ENCODE results near the gene DIPK1C.

DIPK1C gene

DNA sequence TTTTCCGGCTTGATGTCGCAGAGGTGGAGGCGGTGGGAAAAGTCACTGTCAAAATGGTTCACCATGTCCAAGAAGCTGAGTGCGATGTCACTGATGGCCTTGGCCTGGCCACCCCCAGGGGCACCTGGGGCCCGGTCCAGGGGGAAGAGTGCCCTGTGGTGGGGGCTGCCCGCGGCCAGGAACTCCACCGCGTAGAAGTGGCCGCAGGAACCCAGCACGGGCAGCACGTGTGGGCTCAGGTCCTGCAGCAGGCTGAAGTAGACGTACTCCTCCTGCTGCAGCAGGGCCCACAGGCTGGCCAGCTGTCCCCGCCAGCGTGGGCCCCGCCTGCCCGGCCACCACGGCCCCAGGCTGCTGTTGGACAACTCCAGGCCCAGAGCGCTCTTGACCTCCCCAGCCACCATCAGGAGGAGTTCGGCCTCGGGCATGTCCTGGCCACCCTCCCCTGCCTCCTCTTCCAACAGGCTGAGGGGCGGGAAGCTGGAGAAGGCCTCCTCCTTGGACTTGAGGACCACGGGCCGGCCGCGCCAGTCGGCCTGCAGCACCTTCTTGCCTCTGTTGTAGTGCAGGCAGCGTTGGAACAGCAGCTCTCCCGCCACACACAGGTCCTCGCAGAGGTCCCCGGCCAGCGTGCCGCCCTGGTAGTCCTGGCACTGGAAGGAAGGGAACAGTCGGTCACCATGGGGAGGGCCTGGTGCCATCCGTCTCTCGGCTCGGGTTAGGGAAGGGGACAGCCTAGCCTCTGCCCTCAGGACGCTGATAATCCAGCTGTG is 10.3 kb downstream of the DIPK1C start:
- Histone ChIP-seq H3K4me3 (ENCODE audit: low read depth, low read length) (no peak overlapping the region), H3K9ac (ENCODE audit: low read depth, low read length) (no peak overlapping the region), H3K9me3 (ENCODE audit: control insufficient read depth, insufficient read depth, low read length) (no peaks in the 10 kb centered on the region), H3K36me3 (ENCODE audit: control insufficient read depth, insufficient read depth, low read length) (no peaks in the 10 kb centered on the region), H3K27me3 (ENCODE audit: control insufficient read depth, insufficient read depth, low read length) (no peaks in the 10 kb centered on the region), H3K4me1 (ENCODE audit: control insufficient read depth, insufficient read depth, low read length) (no peaks in the 10 kb centered on the region)

DNA sequence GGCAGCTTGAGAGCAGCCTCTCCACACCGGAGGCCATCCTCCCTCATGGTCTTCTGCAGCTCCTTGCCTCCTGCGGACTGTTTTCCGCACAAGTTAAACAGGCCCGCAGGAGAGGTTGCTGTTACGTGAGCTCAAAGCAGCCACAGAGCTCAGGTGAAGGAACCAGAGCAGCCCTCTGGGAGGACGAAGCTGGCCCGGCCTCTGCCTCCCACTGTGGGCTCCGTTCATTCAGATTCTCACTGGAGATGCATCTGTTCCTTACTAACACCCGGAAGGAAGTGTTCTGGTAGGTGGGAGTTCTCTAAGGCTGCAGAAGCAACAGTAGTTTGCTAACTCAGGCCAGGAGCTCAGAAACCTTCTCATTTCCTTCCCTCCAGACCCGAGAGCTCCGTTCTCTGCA is 10.9 kb downstream of the DIPK1C start:
- H3K9me3 ChIP-seq (ENCODE audit: control insufficient read depth, insufficient read depth, low read length) = no peaks in the 10 kb centered on the region
- H3K9ac ChIP-seq (ENCODE audit: low read depth, low read length) = no peak overlapping the region
- H3K27me3 ChIP-seq (ENCODE audit: control insufficient read depth, insufficient read depth, low read length) = no peaks in the 10 kb centered on the region
- no peaks in the 10 kb centered on the region for H3K36me3 ChIP-seq (ENCODE audit: control insufficient read depth, insufficient read depth, low read length)
- no peak overlapping the region for H3K4me3 ChIP-seq (ENCODE audit: low read depth, low read length)
- no peaks in the 10 kb centered on the region for H3K4me1 ChIP-seq (ENCODE audit: control insufficient read depth, insufficient read depth, low read length)

DNA sequence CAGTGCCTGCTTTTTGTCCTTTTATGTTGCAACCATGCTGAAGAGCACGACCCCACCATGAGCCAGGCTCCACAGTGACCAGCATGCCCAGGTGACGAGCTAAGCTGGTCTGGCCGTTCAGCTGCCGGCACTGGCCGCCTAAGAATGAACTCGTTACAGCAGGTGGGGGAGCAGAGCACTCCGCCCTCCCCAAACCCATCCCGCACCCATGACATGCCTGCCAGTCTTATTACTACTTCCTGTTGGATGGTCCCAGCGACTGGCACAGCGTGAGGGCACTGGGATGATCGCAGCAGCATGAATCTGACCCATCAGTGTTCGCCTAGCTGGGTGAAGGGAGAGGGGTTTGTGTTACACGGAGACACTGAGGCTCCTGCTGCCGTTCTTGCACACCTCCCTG is 11.5 kb downstream of the DIPK1C start:
- Histone ChIP-seq H3K36me3 (ENCODE audit: control insufficient read depth, insufficient read depth, low read length) (no peaks in the 10 kb centered on the region), H3K9me3 (ENCODE audit: control insufficient read depth, insufficient read depth, low read length) (no peaks in the 10 kb centered on the region), H3K4me3 (ENCODE audit: low read depth, low read length) (no peak overlapping the region), H3K4me1 (ENCODE audit: control insufficient read depth, insufficient read depth, low read length) (no peaks in the 10 kb centered on the region), H3K27me3 (ENCODE audit: control insufficient read depth, insufficient read depth, low read length) (no peaks in the 10 kb centered on the region), H3K9ac (ENCODE audit: low read depth, low read length) (no peak overlapping the region)

DNA sequence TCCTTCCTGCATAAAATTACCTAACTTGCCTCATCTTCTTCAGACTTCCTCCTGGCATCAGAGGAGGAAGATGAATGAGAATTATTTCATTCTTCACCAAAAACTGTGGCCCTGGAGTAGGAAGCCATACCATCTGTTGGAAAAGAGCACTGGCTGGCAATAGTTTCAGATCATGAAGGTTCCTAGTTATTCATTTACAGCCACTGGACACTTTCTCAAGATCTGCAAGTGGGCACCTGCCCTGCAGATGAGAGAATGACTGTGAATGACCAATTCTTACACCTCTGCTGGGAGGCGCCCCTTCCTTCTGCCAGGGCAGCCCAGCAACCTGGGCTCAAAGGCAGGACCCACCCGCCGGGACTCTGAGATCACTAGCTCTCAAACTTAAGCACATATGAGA is 13.0 kb downstream of the DIPK1C start:
- no peaks in the 10 kb centered on the region for H3K36me3 ChIP-seq (ENCODE audit: control insufficient read depth, insufficient read depth, low read length)
- H3K9ac ChIP-seq (ENCODE audit: low read depth, low read length) = no peak overlapping the region
- no peaks in the 10 kb centered on the region for H3K4me1 ChIP-seq (ENCODE audit: control insufficient read depth, insufficient read depth, low read length)
- no peaks in the 10 kb centered on the region for H3K9me3 ChIP-seq (ENCODE audit: control insufficient read depth, insufficient read depth, low read length)
- H3K27me3 ChIP-seq (ENCODE audit: control insufficient read depth, insufficient read depth, low read length) = no peaks in the 10 kb centered on the region
- no peak overlapping the region for H3K4me3 ChIP-seq (ENCODE audit: low read depth, low read length)

DNA sequence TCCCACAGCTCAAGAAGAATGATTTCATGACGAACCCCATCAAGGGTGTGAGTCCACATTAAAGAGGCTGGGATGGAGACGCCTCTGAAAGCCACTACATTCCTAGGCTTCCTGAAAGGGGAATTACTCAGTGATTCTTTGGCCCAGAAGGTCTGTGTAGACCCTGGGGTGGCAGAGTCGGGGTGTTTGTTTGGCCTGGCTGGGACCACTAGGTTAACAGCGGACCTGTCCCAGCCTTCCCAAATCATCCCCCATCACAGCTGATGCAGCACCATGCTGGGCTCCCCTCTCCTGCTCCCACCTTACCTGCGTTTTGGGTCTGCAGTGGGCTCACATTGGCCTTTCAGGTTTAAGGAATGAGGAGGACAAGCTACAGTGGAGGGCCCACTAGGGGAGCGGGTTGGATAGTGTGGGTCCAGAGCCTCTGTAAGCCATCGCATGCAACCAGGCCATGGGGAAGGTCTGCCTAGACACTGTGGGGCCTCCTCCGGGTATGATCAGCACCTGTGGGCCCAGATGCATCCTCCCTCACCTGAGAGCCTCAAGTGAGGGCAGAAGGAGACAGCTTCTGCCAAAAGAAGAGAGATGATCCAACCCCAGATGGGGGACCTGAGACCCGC is 16.2 kb downstream of the DIPK1C start:
- Histone ChIP-seq H3K9me3 (ENCODE audit: control insufficient read depth, insufficient read depth, low read length) (no peaks in the 10 kb centered on the region), H3K4me1 (ENCODE audit: control insufficient read depth, insufficient read depth, low read length) (no peaks in the 10 kb centered on the region), H3K9ac (ENCODE audit: low read depth, low read length) (no peak overlapping the region), H3K36me3 (ENCODE audit: control insufficient read depth, insufficient read depth, low read length) (no peaks in the 10 kb centered on the region), H3K4me3 (ENCODE audit: low read depth, low read length) (no peak overlapping the region), H3K27me3 (ENCODE audit: control insufficient read depth, insufficient read depth, low read length) (no peaks in the 10 kb centered on the region)

DNA sequence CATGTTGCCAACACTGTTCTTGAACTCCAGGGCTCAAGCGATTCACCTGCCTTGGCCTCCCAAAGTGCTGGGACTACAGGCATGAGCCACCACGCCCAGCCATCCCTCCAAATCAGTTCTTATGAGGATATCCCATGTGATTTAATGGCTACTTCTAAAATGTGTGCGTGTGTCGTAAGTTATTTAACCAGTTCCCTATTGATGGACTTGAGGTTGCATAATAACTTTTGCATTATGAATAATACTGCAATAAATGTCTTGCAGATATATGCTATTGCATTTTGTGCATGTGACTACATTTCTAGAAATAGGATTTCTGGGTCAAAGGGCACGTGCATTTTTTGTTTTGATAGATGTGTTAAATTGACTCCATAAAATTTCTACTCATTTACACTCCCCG is 19.0 kb downstream of the DIPK1C start:
- no peaks in the 10 kb centered on the region for H3K4me1 ChIP-seq (ENCODE audit: control insufficient read depth, insufficient read depth, low read length)
- no peak overlapping the region for H3K4me3 ChIP-seq (ENCODE audit: low read depth, low read length)
- H3K9ac ChIP-seq (ENCODE audit: low read depth, low read length) = no peak overlapping the region
- H3K9me3 ChIP-seq (ENCODE audit: control insufficient read depth, insufficient read depth, low read length) = no peaks in the 10 kb centered on the region
- H3K36me3 ChIP-seq (ENCODE audit: control insufficient read depth, insufficient read depth, low read length) = no peaks in the 10 kb centered on the region
- no peaks in the 10 kb centered on the region for H3K27me3 ChIP-seq (ENCODE audit: control insufficient read depth, insufficient read depth, low read length)

DNA sequence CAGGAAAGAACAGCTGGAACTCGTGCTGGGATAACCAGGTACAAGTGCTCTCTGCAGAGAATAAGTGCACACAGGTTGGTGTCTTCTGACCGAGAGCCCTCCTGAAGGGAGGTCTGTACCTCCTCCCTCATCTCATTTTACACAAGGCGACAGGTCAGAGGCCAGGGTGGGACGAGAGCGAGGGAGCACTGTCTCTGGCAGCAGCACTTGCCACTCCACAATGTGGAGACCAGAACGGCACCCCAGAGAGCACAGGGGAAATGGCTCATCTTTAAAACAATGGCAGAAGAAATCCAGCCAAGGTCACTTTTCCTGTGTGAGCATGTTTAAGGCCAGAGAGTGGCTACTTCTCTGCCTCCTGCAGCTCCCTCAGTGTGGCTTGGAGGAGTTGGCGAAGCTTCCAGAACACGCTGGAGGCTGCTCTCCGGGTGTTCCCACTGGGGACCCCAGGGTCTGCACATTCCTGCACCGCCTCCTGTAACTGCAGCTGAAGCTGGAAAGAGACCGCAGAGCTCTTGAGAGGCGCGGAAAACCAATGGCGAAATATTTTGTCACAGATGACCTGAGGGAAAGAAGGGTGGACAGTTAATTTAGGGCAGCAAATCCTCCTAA is 20.8 kb downstream of the DIPK1C start:
- Histone ChIP-seq H3K36me3 (ENCODE audit: control insufficient read depth, insufficient read depth, low read length) (no peaks in the 10 kb centered on the region), H3K9ac (ENCODE audit: low read depth, low read length) (no peak overlapping the region), H3K4me3 (ENCODE audit: low read depth, low read length) (no peak overlapping the region), H3K9me3 (ENCODE audit: control insufficient read depth, insufficient read depth, low read length) (no peaks in the 10 kb centered on the region), H3K27me3 (ENCODE audit: control insufficient read depth, insufficient read depth, low read length) (no peaks in the 10 kb centered on the region), H3K4me1 (ENCODE audit: control insufficient read depth, insufficient read depth, low read length) (no peaks in the 10 kb centered on the region)

DNA sequence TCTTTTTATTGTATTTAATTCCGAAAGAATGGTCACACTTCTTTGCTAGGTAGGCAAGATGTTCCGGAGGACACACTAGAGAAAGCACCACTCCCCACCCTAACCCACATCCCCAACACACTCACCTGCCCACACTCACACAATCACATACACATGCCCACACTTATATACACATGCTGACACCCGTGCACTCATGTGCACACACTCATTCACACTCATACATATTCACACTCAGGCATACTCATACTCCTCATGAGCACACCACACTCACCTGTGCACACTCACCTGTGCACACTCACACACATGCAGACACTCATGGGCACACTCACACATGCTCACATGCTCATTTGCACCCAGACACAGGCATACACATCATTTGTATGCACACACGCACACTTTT is 21.4 kb downstream of the DIPK1C start:
- no peaks in the 10 kb centered on the region for H3K36me3 ChIP-seq (ENCODE audit: control insufficient read depth, insufficient read depth, low read length)
- H3K9ac ChIP-seq (ENCODE audit: low read depth, low read length) = no peak overlapping the region
- H3K27me3 ChIP-seq (ENCODE audit: control insufficient read depth, insufficient read depth, low read length) = no peaks in the 10 kb centered on the region
- no peaks in the 10 kb centered on the region for H3K4me1 ChIP-seq (ENCODE audit: control insufficient read depth, insufficient read depth, low read length)
- H3K4me3 ChIP-seq (ENCODE audit: low read depth, low read length) = no peak overlapping the region
- no peaks in the 10 kb centered on the region for H3K9me3 ChIP-seq (ENCODE audit: control insufficient read depth, insufficient read depth, low read length)

DNA sequence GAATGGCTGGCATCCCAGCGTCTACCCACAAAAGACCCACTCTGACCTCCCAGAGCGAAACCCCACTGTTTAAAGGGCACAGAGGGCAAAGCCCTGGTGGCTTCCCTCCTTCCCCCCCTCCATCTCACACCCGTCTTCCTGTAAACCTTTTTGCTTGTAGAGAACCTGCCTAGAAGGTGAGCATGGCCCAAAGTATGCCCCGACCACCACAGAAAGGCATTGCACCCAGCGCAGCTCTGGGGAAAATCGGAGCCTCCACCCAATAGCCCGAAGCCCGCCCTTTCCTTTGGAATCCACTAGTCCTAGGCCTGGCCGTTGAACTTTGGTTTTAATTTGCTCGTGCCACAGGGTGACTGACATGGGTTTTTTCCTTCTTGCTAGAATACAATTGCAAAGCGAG is 22.6 kb downstream of the DIPK1C start:
- Histone ChIP-seq H3K9ac (ENCODE audit: low read depth, low read length) (no peak overlapping the region), H3K4me3 (ENCODE audit: low read depth, low read length) (no peak overlapping the region), H3K9me3 (ENCODE audit: control insufficient read depth, insufficient read depth, low read length) (no peaks in the 10 kb centered on the region), H3K36me3 (ENCODE audit: control insufficient read depth, insufficient read depth, low read length) (no peaks in the 10 kb centered on the region), H3K4me1 (ENCODE audit: control insufficient read depth, insufficient read depth, low read length) (no peaks in the 10 kb centered on the region), H3K27me3 (ENCODE audit: control insufficient read depth, insufficient read depth, low read length) (no peaks in the 10 kb centered on the region)

DNA sequence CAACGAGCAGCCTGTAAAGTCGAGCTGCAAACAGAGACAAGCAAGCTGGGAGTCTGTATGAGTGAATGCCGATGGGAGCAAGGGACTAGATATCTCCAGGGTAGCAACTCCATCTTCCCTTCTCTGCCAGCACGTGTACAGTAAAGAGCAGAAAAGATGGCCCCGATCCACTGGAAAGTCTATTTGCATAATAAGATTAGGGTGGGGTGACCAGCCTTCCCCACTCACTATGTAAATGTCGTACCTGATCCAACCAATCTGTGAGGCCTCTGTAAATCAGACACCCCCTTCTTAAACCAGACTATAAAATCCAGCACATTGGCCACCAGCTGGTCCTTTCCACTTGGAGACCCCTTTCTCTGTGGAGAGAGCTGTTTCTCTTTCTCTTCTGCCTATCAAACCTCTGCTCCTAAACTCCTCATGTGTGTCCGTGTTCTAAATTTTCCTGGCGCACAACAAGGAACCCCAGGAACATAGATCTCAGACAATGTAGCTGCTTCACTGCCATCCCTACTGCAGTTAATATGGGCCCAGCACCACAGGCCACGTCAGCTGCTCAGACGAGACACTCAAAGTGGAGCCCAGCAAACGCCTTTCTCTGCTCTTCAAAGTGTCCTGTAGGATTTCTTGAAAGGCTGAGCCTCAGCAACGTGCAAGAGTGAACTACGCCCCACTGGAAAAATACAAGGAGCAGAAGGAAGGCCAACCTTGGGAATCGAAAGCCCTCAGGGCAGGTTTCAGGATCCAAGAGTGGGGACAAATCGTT is 26.1 kb downstream of the DIPK1C start:
- H3K36me3 ChIP-seq (ENCODE audit: control insufficient read depth, insufficient read depth, low read length) = no peaks in the 10 kb centered on the region
- H3K27me3 ChIP-seq (ENCODE audit: control insufficient read depth, insufficient read depth, low read length) = no peaks in the 10 kb centered on the region
- H3K9ac ChIP-seq (ENCODE audit: low read depth, low read length) = no peak overlapping the region
- no peaks in the 10 kb centered on the region for H3K4me1 ChIP-seq (ENCODE audit: control insufficient read depth, insufficient read depth, low read length)
- no peak overlapping the region for H3K4me3 ChIP-seq (ENCODE audit: low read depth, low read length)
- H3K9me3 ChIP-seq (ENCODE audit: control insufficient read depth, insufficient read depth, low read length) = no peaks in the 10 kb centered on the region

DNA sequence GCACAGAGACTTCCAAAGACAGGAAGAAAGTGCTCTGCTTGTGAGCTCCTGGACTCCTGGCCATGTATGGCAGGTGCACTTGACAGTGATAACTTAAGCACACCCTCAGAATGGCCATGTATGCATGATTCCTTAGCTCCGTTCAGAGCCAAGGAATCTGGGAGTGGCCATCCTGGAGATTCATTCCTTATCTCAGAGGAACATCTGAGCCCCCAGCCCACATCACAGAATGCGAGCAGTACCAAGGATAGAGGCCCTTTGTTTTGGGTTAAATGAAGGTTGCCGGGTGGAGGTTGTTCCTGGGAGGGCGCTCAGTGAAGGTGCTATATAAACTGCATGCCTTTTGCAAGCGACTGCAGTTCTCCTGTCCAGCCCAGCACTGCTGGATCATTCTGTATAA is 26.9 kb downstream of the DIPK1C start:
- no peak overlapping the region for H3K9ac ChIP-seq (ENCODE audit: low read depth, low read length)
- no peaks in the 10 kb centered on the region for H3K36me3 ChIP-seq (ENCODE audit: control insufficient read depth, insufficient read depth, low read length)
- H3K27me3 ChIP-seq (ENCODE audit: control insufficient read depth, insufficient read depth, low read length) = no peaks in the 10 kb centered on the region
- H3K9me3 ChIP-seq (ENCODE audit: control insufficient read depth, insufficient read depth, low read length) = peaks cover 4% of the 10 kb centered on the region
- H3K4me1 ChIP-seq (ENCODE audit: control insufficient read depth, insufficient read depth, low read length) = no peaks in the 10 kb centered on the region
- H3K4me3 ChIP-seq (ENCODE audit: low read depth, low read length) = no peak overlapping the region

All from iPS-15b (cell line).